Ishikawa (cell line): ENCODE data around the gene TAT.

ENCODE experiments used
- CEBPB ChIP-seq: IDR thresholded peaks from 2 replicates; pipeline ENCODE4 v1.6.1; 2012
- EP300 ChIP-seq: IDR thresholded peaks from 2 replicates; pipeline ENCODE4 v1.6.1; 2012; ENCODE audit warnings: borderline replicate concordance
- MAX ChIP-seq: IDR thresholded peaks from 2 replicates; pipeline ENCODE4 v1.6.1; 2012
- TAF1 ChIP-seq: IDR thresholded peaks from 2 replicates; pipeline ENCODE4 v1.6.1; 2012; ENCODE audit warnings: low read depth, mild to moderate bottlenecking
- TEAD4 ChIP-seq: IDR thresholded peaks from 2 replicates; pipeline ENCODE4 v1.6.1; 2012
- TF ChIP-seq, protein P1 (sequence below): IDR thresholded peaks from 2 replicates; pipeline ENCODE4 v1.6.1; 2012; ENCODE audit warnings: low read depth, mild to moderate bottlenecking
- TF ChIP-seq, protein P2 (sequence below): IDR thresholded peaks from 2 replicates; pipeline ENCODE4 v1.6.1; 2012

- TF ChIP-seq CEBPB (no peak), MAX (no peak), TEAD4 (no peak), EP300 (no peak), TAF1 (no peak)
- TF ChIP-seq, protein P1, sequence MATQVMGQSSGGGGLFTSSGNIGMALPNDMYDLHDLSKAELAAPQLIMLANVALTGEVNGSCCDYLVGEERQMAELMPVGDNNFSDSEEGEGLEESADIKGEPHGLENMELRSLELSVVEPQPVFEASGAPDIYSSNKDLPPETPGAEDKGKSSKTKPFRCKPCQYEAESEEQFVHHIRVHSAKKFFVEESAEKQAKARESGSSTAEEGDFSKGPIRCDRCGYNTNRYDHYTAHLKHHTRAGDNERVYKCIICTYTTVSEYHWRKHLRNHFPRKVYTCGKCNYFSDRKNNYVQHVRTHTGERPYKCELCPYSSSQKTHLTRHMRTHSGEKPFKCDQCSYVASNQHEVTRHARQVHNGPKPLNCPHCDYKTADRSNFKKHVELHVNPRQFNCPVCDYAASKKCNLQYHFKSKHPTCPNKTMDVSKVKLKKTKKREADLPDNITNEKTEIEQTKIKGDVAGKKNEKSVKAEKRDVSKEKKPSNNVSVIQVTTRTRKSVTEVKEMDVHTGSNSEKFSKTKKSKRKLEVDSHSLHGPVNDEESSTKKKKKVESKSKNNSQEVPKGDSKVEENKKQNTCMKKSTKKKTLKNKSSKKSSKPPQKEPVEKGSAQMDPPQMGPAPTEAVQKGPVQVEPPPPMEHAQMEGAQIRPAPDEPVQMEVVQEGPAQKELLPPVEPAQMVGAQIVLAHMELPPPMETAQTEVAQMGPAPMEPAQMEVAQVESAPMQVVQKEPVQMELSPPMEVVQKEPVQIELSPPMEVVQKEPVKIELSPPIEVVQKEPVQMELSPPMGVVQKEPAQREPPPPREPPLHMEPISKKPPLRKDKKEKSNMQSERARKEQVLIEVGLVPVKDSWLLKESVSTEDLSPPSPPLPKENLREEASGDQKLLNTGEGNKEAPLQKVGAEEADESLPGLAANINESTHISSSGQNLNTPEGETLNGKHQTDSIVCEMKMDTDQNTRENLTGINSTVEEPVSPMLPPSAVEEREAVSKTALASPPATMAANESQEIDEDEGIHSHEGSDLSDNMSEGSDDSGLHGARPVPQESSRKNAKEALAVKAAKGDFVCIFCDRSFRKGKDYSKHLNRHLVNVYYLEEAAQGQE = no peak
- TF ChIP-seq, protein P2, sequence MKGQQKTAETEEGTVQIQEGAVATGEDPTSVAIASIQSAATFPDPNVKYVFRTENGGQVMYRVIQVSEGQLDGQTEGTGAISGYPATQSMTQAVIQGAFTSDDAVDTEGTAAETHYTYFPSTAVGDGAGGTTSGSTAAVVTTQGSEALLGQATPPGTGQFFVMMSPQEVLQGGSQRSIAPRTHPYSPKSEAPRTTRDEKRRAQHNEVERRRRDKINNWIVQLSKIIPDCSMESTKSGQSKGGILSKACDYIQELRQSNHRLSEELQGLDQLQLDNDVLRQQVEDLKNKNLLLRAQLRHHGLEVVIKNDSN = no peak
Observed at GRCh38 chr16:71593048-71593999, 16.4 kb upstream of the TAT start.
